Adrenal gland (tissue), 5 donors: Measurements from ENCODE around the gene MKLN1.

ENCODE experiments used
- CTCF ChIP-seq, 6 experiments: fragments of 450-650 bp in 4 of 6; fragments of 200-600 bp in 2 of 6; sonication (generic) in 1 of 6; IDR thresholded peaks; 1 replicate in 5 of 6; 2 replicates in 1 of 6; pipeline versions ENCODE4 v1.5.1 to v1.8.0; 2016 to 2021; ENCODE audit warnings: antibody characterized with exemption in 6 of 6, mild to moderate bottlenecking in 2 of 6, moderate library complexity in 1 of 6
- POLR2A ChIP-seq, 2 donors: fragments of 450-650 bp; IDR thresholded peaks; one replicate each; pipeline ENCODE4 v1.6.1; 2017; ENCODE audit warnings: antibody characterized with exemption in 2 of 2, mild to moderate bottlenecking in 2 of 2, moderate library complexity in 1 of 2
- donor health status: DM: no; HTN: no; CAD: no.

DNA sequence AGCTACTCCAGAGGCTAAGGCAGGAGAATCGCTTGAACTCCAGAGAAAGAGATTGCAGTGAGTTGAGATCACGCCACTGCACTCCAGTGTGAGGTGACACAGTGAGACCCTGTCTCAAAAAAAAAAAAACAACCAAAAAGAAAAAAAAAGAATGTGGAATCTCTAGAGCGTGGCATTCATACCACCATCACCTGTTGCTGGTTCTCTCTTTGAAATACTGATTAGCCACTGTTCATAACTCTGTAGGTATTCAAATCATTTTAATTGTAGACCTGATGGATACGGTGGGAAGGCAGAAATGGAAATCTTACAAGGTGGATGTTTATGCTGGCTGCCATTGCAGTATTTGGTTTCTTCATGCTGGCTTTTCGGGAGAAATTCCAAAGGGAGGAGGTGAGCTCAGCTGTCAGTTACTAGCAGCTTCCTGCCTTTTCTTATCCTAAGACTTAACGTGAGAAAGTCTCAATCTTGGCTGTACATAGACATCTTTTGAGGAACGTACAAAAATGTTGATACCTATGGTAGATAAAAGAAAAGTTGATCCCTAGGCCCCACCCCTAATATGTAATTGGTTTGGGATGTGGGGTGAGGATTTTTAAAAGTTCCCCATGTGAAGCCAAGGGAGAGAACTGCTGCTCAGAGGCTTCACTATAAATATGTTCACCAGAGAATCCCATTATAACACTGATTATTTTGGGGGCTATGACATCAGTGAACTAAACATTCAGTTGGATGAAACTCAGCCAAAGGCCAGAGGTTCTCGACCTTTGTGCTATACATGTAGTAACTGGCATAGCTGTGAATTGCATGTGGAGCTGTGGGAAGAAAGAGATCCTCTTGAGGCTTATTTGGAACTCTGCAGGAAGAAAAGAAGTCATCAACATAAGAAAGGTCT lies 26.9 kb upstream of the MKLN1 start:
- TF ChIP-seq CTCF (IDR thresholded peaks at IDR 0.05) (no peak), POLR2A (IDR thresholded peaks at IDR 0.05) (no peak)
